OCI-M2 (cell line): ENCODE results near the gene HDGFL2.
"Not testable (repeated sequence)": the region's sequence is repeated elsewhere in the genome, so short reads cannot be mapped to it uniquely, and the experiment has no call there.

ENCODE experiments used
- DNase-seq: peaks from one replicate; lab custom pipeline; 2025; ENCODE audit not compliant: unreplicated experiment; lab: John Stamatoyannopoulos, UW

HDGFL2 gene

GRCh38 chr19:4511300-4512054 lies 39.4 kb downstream of the HDGFL2 start:
- no peak for DNase-seq

- DNase-seq, result no peak
Observed at GRCh38 chr19:4512070-4512469, 40.0 kb downstream of the HDGFL2 start.

GRCh38 chr19:4513248-4513647 lies 41.2 kb downstream of the HDGFL2 start:
- no peak for DNase-seq

GRCh38 chr19:4515732-4516131 lies 43.6 kb downstream of the HDGFL2 start:
- DNase-seq, result no peak

DNA sequence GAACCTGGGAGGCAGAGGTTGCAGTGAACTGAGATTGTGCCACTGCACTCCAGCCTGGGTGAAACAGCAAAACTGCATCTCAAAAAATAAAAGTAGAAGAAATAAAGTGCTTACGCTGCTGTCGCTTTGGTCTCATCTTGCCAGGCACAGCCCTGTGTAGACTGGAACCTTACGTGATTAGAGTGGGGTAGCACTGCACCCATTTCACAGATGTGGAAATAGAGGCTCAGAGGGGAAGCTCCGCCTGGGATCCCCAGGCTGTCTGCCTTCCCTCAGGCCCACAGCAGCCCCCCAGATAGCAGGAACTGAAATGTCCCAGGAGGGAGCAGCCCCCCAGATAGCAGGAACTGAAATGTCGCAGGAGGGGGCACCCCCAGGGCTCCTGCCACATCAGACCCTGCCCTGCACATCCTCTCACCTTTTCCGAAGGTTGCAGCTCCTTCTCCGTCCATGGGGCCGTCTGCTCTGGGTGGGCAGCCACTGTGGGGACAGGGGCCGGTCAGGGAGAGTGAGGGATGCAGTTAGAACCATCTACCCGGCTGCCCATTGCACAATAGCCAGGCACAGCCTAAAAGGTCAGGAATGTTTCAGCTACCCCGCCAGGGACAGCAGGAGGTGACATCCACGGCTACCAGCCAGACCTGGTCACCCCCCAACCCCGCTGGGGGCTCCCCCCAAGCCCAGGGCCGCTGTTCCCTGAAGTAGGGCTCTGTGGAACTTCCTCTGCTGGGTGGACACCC lies 44.3 kb downstream of the HDGFL2 start:
- DNase-seq, result no peak

GRCh38 chr19:4516939-4517300 lies 44.8 kb downstream of the HDGFL2 start:
- no peak for DNase-seq

DNA sequence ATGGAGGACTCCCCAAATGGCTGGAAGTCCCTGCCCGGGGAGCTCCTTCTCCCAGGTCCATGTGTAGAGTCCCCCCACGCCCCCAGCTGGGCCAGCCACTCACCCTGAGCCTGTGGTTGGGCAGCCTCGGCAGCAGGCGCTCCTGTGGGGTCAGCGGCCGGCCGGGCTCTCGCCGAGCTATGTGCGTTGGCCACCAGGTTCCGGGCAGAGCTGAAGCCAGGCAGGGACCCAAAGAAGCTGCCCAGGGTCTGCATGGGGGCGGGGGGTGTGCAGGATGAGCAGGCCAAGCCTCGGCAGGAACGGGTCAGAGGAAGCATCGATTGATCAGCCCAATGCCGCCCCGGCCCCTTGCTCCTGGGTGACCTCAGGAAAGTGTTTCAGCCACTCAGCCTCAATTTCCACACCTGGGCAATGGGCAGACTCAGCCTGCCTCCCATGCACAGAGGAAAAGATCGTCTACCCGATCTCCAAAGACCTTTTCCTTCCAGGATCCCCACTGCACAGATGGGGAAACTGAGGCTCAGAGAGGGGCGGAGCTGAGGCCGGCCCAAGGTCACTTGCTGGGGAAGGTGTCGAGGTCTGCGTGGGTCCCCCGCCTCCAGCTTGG lies 45.5 kb downstream of the HDGFL2 start:
- DNase-seq, result no peak

GRCh38 chr19:4518345-4519171 lies 46.5 kb downstream of the HDGFL2 start, which contains the start of gene PLIN4:
TSS of gene PLIN4 (minus strand) at chr19:4518486. CDS start at chr19:4518272, 214 bp downstream.
- DNase-seq, result no peak

- no peak for DNase-seq
Observed at GRCh38 chr19:4519172-4519496, 47.0 kb downstream of the HDGFL2 start.

DNA sequence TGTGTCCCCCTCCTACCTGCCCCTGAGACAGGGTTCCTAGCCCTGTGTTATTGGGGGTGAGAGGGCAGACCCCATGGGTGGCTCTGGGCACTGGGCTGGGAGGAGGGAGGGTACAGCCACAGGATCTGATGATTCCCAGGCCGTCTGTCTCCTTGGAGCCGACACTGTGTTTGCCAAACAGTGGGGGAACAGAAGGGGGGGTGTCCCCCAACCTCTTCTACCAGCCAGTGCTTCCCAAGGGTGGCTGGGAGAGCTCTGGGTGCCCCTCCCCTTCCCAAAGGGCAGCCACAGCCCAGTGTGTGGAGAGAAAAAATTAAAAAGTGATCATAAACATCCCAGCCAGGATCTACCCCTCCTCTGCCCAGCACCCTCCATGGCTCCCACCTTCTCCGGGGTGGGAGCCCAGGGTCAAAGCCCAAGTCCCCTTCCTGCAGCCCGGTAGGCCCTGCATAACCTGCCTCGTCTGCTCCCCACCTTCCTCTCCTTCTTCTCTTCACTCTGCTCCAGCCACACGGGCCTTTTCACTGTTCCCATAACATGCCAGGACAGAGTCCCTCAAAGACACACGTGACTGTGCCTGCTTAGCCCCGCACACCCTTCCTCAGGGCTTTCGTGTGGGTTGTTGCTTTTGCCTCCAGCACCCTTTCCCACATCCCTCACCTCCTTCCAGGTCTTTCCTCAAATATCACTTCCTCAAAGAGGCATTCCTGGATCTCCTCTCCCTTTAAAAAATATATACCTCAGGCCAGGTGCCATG lies 47.6 kb downstream of the HDGFL2 start:
- no peak for DNase-seq

DNA sequence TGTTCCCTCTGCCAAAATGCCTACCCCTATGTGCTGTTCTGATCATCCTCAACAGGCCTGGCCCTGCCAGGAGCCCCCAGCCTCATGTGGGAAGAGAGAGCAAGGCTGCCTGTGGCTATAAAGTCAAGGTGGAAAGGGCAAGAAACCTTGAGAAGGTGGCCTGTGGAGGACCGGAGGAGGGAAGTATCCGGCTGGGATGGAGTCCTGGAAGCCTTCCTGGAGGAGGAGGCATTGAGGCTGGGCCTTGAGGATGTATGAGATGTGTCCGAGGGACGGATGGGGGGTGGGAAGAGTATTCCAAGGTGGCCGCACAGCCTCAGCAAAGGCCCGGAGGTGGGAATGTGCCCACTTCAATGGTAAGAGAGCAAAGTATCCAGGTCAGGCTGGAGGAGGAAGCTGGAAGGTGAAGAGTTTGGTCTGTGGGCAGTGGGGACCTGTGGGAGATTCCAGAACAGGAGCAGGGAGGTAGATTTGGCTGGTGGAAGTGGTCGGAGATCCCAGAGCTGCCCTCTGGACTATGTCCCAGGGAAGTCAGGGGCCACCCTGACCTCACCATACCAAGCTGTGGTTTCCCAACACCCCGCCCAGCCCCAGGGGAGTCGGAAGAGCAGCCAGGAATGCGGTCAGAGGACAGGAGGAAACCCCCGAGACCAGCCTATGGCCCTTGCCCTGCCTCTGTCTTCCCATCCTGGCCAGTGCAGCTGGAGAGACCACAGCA lies 49.2 kb downstream of the HDGFL2 start:
- DNase-seq, result no peak

DNA sequence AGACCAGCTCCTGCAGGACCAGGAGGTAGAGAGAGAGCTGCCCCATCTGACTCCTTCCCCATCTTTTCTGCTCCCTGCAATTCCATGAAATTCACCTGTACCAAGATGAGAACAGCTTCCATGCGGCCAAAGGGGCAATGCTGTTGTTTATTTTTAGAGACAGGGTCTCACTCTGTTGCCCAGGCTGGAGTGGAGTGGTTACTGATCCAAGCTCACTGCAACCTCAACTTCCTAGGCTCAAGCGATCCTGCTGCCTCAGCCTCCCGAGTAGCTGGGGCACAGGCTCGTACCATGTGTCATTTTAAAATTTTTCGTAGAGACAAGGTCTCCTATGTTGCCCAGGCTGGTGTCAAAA lies 49.8 kb downstream of the HDGFL2 start:
- no peak for DNase-seq

GRCh38 chr19:4522291-4523002 lies 50.4 kb downstream of the HDGFL2 start:
- DNase-seq, result no peak

DNA sequence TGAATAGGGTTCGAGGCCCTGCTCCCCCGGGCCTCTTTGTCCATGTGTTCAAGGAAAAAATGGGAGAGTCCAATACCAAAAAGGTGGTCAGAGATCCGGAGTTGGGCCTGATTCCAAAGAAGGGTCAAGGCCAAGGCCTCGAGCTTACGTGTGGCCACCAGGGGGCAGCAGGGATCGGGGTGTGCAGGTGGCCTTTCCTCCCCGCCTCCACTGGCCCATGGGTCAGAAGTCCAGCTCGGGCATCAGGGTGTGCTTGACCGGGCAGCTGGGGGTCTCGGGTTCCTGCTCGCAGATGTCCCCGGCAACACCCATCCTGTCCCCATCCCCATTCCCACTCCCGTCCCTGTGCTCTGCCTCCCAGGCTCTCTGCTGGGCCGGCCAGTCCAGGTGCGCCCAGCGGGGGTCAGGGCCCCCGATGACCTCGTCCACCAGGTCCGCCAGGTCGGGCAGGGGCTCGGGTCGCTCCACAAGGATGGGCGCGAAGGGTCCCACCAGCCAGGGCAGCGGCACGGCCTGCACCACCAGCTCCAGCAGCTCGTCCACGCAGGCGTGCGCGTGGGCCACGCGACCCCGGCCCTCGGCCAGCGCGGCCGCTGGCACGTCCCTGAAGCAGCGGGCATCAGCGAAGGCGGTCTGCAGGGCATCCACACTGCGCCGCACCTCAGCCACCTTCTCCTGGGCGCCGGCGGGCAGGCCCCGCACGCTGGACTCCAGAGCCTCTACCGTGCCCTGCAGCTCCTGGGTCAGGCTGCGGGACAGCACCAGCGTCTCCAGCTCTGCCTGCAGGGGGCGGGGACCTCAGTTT lies 51.4 kb downstream of the HDGFL2 start:
- no peak for DNase-seq

GRCh38 chr19:4524808-4525562 lies 52.9 kb downstream of the HDGFL2 start:
- DNase-seq, result no peak

DNA sequence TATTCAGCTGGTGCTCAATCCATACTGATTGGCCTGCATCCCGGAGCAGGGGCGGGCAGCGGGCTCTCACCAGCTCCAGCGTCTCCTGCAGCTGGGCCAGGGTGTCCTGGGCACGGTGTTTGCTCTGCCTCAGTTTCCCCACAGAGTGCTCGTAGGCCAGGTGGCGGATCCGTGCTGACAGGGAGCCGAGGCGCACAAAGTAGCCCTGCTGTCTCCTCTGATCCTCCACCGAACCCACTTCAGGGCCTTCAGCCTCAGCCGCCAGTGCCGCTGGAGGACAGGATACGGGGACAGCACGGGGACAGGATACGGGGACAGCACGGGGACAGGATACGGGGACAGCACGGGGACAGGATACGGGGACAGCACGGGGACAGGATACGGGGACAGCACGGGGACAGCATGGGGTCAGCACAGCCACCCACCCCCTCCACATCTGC lies 53.5 kb downstream of the HDGFL2 start:
- no peak for DNase-seq

DNA sequence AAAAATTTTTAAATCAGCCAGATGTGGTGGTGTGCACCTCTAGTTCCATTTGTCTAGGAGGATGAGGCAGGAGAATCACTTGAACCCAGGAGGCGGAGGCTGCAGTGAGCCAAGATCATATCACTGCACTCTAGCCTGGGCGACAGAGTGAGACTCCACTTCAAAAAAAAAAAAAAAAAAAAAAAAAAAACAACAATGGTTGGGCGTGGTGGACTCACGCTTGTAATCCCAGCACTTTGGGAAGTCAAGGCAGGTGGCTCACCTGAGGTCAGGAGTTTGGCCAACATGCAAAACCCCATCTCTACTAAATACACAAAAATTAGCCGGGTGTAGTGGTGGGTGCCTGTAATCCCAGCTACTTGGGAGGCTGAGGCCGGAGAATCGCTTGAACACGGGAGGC lies 55.3 kb downstream of the HDGFL2 start:
- DNase-seq, result not testable (repeated sequence)

GRCh38 chr19:4528843-4529242 lies 56.7 kb downstream of the HDGFL2 start:
- DNase-seq, result no peak
